GM12892 (cell line): ENCODE results near the gene ENPP5.

Experiments
- POLR2A ChIP-seq: IDR thresholded peaks from 2 replicates; pipeline ENCODE4 v1.6.1; 2011; ENCODE audit warnings: low read depth, low read length, control low read depth
- POLR2AphosphoS5 ChIP-seq: IDR thresholded peaks from 2 replicates; pipeline ENCODE4 v1.6.1; 2011; ENCODE audit warnings: low read depth, low read length, control low read depth
- TAF1 ChIP-seq: IDR thresholded peaks from 2 replicates; pipeline ENCODE4 v1.6.1; 2011; ENCODE audit warnings: low read depth, mild to moderate bottlenecking, control low read depth, low read length, borderline replicate concordance

- no peak for TF ChIP-seq POLR2A
- TF ChIP-seq POLR2AphosphoS5 = no peak
- TF ChIP-seq TAF1 = no peak
Measured at GRCh38 chr6:46204880-46205650, 34.3 kb upstream of the ENPP5 start.
